ENCODE measurements around the gene GAS7. TPM values are rescaled to one million over a fixed set of nuclear protein-coding genes. Genes with fewer than 3 reads are reported as not detected.

The GAS7 gene
- total and polyA plus RNA-seq, 7 donors = 6.5 to 67.6 (median 35.1) TPM

GRCh38 chr17:10169290-10169689 lies 29.1 kb downstream of the GAS7 start:
- Histone ChIP-seq H3K9me3 (no peaks in the 10 kb centered on the region), H3K4me3 (no peak overlapping the region), H3K27me3 (no peaks in the 10 kb centered on the region), H3K27ac (no peak overlapping the region), H3K4me1 (peaks cover 0 to 16% (median 4%) of the 10 kb centered on the region in 4 donors), H3K36me3 (no peaks in the 10 kb centered on the region)
- DNase-seq = no peak
- intact Hi-C loops (cut with DNase I) = no loop called here
- WGBS, 2 donors = 81 to 82% methylated on average over 4 of the region's 4 CpGs
- TF ChIP-seq POLR2A (IDR thresholded peaks at IDR 0.05) = no peak
- no peak for TF ChIP-seq CTCF (IDR thresholded peaks at IDR 0.05)
- no peak for TF ChIP-seq EP300 (IDR thresholded peaks at IDR 0.05)
- no peak for TF ChIP-seq POLR2AphosphoS5 (IDR thresholded peaks at IDR 0.05)

- intact Hi-C loops (cut with DNase I) = no loop called here
Measured at GRCh38 chr17:10166176-10166935, 32.0 kb downstream of the GAS7 start.

GRCh38 chr17:10162096-10162495 lies 36.3 kb downstream of the GAS7 start:
- no peaks in the 10 kb centered on the region for H3K9me3 ChIP-seq
- no peaks in the 10 kb centered on the region for H3K4me1 ChIP-seq
- WGBS, 2 donors = 67 to 84% methylated on average over 5 of the region's 5 CpGs
- H3K27ac ChIP-seq = peak overlapping the region in 2 of 4 donors; percentile 9 to 29
- no peak for DNase-seq
- H3K4me3 ChIP-seq = no peak overlapping the region
- TF ChIP-seq CTCF (IDR thresholded peaks at IDR 0.05) (no peak), POLR2A (IDR thresholded peaks at IDR 0.05) (no peak)
- no peaks in the 10 kb centered on the region for H3K27me3 ChIP-seq
- intact Hi-C loops (cut with DNase I) = no loop called here
- H3K36me3 ChIP-seq = no peaks in the 10 kb centered on the region

More at GRCh38 chr17:10166176-10166935, 32.0 kb downstream of the GAS7 start:
- WGBS, 2 donors = 81 to 91% methylated on average over 7 of the region's 7 CpGs
- no peaks in the 10 kb centered on the region for H3K27me3 ChIP-seq
- DNase-seq = no peak
- H3K4me1 ChIP-seq = peaks cover 0 to 8% (median 0%) of the 10 kb centered on the region in 4 donors
- TF ChIP-seq CTCF (IDR thresholded peaks at IDR 0.05) = no peak
- TF ChIP-seq POLR2A (IDR thresholded peaks at IDR 0.05) = no peak
- no peak for TF ChIP-seq POLR2AphosphoS5 (IDR thresholded peaks at IDR 0.05)
- TF ChIP-seq EP300 (IDR thresholded peaks at IDR 0.05) = no peak
- H3K4me3 ChIP-seq = no peak overlapping the region
- no peaks in the 10 kb centered on the region for H3K36me3 ChIP-seq
- no peaks in the 10 kb centered on the region for H3K9me3 ChIP-seq
- no peak overlapping the region for H3K27ac ChIP-seq

GRCh38 chr17:10161386-10161785 lies 37.0 kb downstream of the GAS7 start:
- H3K4me3 ChIP-seq = no peak overlapping the region
- no peak overlapping the region for H3K27ac ChIP-seq
- intact Hi-C loops (cut with DNase I) = no loop called here
- WGBS, 2 donors = 86 to 88% methylated on average over 5 of the region's 5 CpGs
- no peak for DNase-seq
- TF ChIP-seq POLR2A (IDR thresholded peaks at IDR 0.05) = no peak
- TF ChIP-seq EP300 (IDR thresholded peaks at IDR 0.05) = no peak
- H3K36me3 ChIP-seq = no peaks in the 10 kb centered on the region
- no peaks in the 10 kb centered on the region for H3K9me3 ChIP-seq
- no peaks in the 10 kb centered on the region for H3K4me1 ChIP-seq
- H3K27me3 ChIP-seq = no peaks in the 10 kb centered on the region

- no peaks in the 10 kb centered on the region for H3K9me3 ChIP-seq
- intact Hi-C loops (cut with DNase I) = no loop called here
- no peaks in the 10 kb centered on the region for H3K36me3 ChIP-seq
- H3K4me3 ChIP-seq = no peak overlapping the region
- H3K4me1 ChIP-seq = no peaks in the 10 kb centered on the region
- peak overlapping the region; percentile 43 to 62 (median 49) for H3K27ac ChIP-seq
- peak in 2 of 4 donors; percentile 11 to 54 for TF ChIP-seq POLR2AphosphoS5 (IDR thresholded peaks at IDR 0.05)
- no peak for TF ChIP-seq EP300 (IDR thresholded peaks at IDR 0.05)
- H3K27me3 ChIP-seq = no peaks in the 10 kb centered on the region
- peak; percentile 77 for DNase-seq
- WGBS, 2 donors = 41 to 72% methylated on average over 11 of the region's 11 CpGs
Measured at GRCh38 chr17:10156948-10157607, 41.3 kb downstream of the GAS7 start.
